OCI-LY1 (cell line): ENCODE measurements around the gene PPIF.
A peak's percentile ranks its signal among the peaks of the same experiment; 100 is the strongest.

Experiments used
- H2AFZ ChIP-seq: fragments of 200-600 bp; sonication (generic), shearing (Covaris generic); 2 replicates; pipeline ENCODE4 v1.6.0; 2014; ENCODE audit warnings: antibody characterized with exemption, mild to moderate bottlenecking, low read length
- H3F3A ChIP-seq: fragments of 200-600 bp; sonication (generic), shearing (Covaris generic); 2 replicates; pipeline ENCODE4 v1.6.0; 2014; ENCODE audit warnings: mild to moderate bottlenecking, antibody characterized with exemption, low read length, moderate library complexity; ENCODE audit not compliant: insufficient read depth
- H3K27ac ChIP-seq: fragments of 200-600 bp; sonication (generic); 2 replicates; pipeline ENCODE4 v1.5.1; 2014; ENCODE audit warnings: low read length, mixed run types, mild to moderate bottlenecking, low read depth; ENCODE audit not compliant: poor library complexity, severe bottlenecking
- H3K27me3 ChIP-seq: fragments of 200-600 bp; sonication (generic); 2 replicates; pipeline ENCODE4 v1.6.0; 2014; ENCODE audit warnings: antibody characterized with exemption, mild to moderate bottlenecking, low read length, moderate library complexity; ENCODE audit not compliant: insufficient read depth
- H3K36me3 ChIP-seq: fragments of 200-600 bp; sonication (generic); 2 replicates; pipeline ENCODE4 v1.6.1; 2014; ENCODE audit warnings: mild to moderate bottlenecking, antibody characterized with exemption, low read length, moderate library complexity, mixed read lengths; ENCODE audit not compliant: insufficient read depth
- H3K4me1 ChIP-seq: fragments of 200-600 bp; sonication (generic); 2 replicates; pipeline ENCODE4 v1.5.1; 2014; ENCODE audit warnings: mild to moderate bottlenecking, low read length, moderate library complexity; ENCODE audit not compliant: insufficient read depth, severe bottlenecking
- H3K4me2 ChIP-seq: fragments of 200-600 bp; sonication (generic), shearing (Covaris generic); 2 replicates; pipeline ENCODE4 v1.6.1; 2014; ENCODE audit warnings: low read length
- H3K4me3 ChIP-seq: fragments of 200-600 bp; sonication (generic); 2 replicates; pipeline ENCODE4 v1.5.1; 2014; ENCODE audit warnings: low read length, low read depth, mild to moderate bottlenecking, mixed read lengths; ENCODE audit not compliant: poor library complexity, severe bottlenecking
- H3K79me2 ChIP-seq: fragments of 200-600 bp; shearing (Covaris generic); 2 replicates; pipeline ENCODE4 v1.6.1; 2016; ENCODE audit warnings: mixed run types, low read length, mixed read lengths; ENCODE audit not compliant: insufficient read depth
- H3K9ac ChIP-seq: fragments of 200-600 bp; sonication (generic), shearing (Covaris generic); 2 replicates; pipeline ENCODE4 v1.6.1; 2014; ENCODE audit warnings: mild to moderate bottlenecking, low read length, mixed read lengths
- H3K9me2 ChIP-seq: fragments of 200-600 bp; sonication (generic), shearing (Covaris generic); 2 replicates; pipeline ENCODE4 v1.6.1; 2014; ENCODE audit warnings: low read depth, mild to moderate bottlenecking, low read length, mixed read lengths
- H3K9me3 ChIP-seq: fragments of 200-600 bp; shearing (Covaris generic); 2 replicates; pipeline ENCODE4 v1.6.1; 2014; ENCODE audit warnings: low read length, mixed read lengths
- H4K20me1 ChIP-seq: fragments of 200-600 bp; sonication (generic), shearing (Covaris generic); 2 replicates; pipeline ENCODE4 v1.6.0; 2016; ENCODE audit warnings: mild to moderate bottlenecking, low read length; ENCODE audit not compliant: insufficient read depth
- EZH2 ChIP-seq: fragments of 200-600 bp; sonication (generic), shearing (Covaris generic); IDR thresholded peaks from 2 replicates; pipeline ENCODE4 v1.8.0; 2017; ENCODE audit warnings: borderline replicate concordance, mixed run types, mild to moderate bottlenecking, antibody characterized with exemption, low read length, moderate library complexity, mixed read lengths
- TF ChIP-seq, protein P1 (sequence below): fragments of 200-600 bp; sonication (generic), shearing (Covaris generic); IDR thresholded peaks from 2 replicates; pipeline ENCODE4 v1.5.1; 2017; ENCODE audit warnings: mild to moderate bottlenecking, antibody characterized with exemption, low read length, moderate library complexity, mixed read lengths

PPIF gene

DNA sequence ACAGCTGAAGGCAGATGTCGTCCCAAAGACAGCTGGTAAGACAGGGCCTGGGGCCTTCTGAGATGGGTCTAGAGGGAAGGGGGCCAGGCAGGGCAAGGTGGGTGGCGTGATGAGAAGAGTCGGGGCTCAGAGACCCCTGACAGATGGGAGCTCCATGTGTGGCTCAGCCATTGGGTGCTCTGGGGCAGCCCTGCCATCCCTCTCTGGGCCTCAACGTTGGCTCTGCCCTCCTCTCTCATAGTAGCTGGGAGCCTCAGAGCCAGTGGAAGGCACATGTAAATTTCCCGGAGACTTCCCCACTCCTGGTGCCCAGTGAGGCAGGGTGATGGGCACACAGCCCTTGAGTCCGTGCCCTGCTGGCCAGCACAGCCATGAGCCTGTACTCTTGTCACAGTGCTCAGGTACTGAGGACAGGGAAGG, 1.8 kb downstream of the PPIF start:
- H3K36me3 ChIP-seq, result peaks cover 58% of the 10 kb centered on the region

DNA sequence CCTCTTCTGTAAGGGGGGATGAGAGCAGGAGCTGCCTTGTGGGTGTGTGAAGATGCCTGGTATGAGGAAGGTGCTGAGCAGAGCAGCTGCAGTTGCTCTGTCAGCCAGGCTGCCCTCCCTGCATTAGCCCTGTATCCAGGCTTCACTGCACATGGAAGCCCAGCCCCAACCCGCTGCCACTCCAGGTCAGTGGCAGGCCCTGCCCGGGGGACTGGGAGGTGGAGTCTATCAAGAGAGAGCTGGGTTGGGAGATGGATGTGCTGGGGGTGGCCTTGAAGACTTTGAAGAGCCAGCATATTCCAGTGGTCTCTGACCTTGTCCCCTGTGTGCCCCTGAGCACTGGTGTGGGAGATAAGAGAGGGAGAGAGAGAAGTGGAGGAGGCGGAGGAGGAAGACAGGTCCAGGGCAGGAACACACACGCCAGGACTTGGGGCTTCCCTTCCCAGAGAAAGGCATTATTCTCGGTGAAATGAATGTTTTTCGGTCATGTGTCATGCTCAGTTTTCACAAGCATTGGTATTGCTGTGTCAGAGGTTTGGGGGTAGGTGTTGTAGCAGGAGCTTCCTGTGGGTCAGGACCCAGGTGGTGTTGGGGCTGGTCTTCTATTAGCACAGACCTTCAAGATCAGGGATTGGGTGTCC, 2.6 kb downstream of the PPIF start:
- no peaks in the 10 kb centered on the region for H3K27me3 ChIP-seq
- peaks cover 66% of the 10 kb centered on the region for H3K36me3 ChIP-seq
- H3F3A ChIP-seq, result no peaks in the 10 kb centered on the region
- H3K4me2 ChIP-seq, result 0 out of 2 replicates have a peak overlapping the region, but pooled peaks have one; percentile 90
- H4K20me1 ChIP-seq, result no peaks in the 10 kb centered on the region
- TF ChIP-seq EZH2, result no peak
- no peak overlapping the region; the same call in 1 of the 2 replicates for H3K9ac ChIP-seq
- peaks cover 11% of the 10 kb centered on the region for H3K79me2 ChIP-seq
- H2AFZ ChIP-seq, result no peak overlapping the region
- peaks cover 24% of the 10 kb centered on the region for H3K4me1 ChIP-seq
- no peak overlapping the region for H3K27ac ChIP-seq
- H3K4me3 ChIP-seq, result peak overlapping the region; percentile 97
- H3K9me2 ChIP-seq, result no peaks in the 10 kb centered on the region
- H3K9me3 ChIP-seq, result no peaks in the 10 kb centered on the region

More for the DNA sequence above, 1.8 kb downstream of the PPIF start:
- Histone ChIP-seq H4K20me1 (no peaks in the 10 kb centered on the region), H3K27me3 (no peaks in the 10 kb centered on the region), H3K4me3 (peak overlapping the region; percentile 97), H3K27ac (no peak overlapping the region), H2AFZ (no peak overlapping the region), H3K9me3 (no peaks in the 10 kb centered on the region), H3F3A (no peaks in the 10 kb centered on the region), H3K9ac (peak overlapping the region; percentile 99; the same call in 1 of the 2 replicates), H3K9me2 (no peaks in the 10 kb centered on the region), H3K4me2 (peak overlapping the region; percentile 90), H3K79me2 (peaks cover 11% of the 10 kb centered on the region), H3K4me1 (peaks cover 24% of the 10 kb centered on the region)
- TF ChIP-seq, protein P1, sequence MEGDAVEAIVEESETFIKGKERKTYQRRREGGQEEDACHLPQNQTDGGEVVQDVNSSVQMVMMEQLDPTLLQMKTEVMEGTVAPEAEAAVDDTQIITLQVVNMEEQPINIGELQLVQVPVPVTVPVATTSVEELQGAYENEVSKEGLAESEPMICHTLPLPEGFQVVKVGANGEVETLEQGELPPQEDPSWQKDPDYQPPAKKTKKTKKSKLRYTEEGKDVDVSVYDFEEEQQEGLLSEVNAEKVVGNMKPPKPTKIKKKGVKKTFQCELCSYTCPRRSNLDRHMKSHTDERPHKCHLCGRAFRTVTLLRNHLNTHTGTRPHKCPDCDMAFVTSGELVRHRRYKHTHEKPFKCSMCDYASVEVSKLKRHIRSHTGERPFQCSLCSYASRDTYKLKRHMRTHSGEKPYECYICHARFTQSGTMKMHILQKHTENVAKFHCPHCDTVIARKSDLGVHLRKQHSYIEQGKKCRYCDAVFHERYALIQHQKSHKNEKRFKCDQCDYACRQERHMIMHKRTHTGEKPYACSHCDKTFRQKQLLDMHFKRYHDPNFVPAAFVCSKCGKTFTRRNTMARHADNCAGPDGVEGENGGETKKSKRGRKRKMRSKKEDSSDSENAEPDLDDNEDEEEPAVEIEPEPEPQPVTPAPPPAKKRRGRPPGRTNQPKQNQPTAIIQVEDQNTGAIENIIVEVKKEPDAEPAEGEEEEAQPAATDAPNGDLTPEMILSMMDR, result no peak
- no peak for TF ChIP-seq EZH2

DNA sequence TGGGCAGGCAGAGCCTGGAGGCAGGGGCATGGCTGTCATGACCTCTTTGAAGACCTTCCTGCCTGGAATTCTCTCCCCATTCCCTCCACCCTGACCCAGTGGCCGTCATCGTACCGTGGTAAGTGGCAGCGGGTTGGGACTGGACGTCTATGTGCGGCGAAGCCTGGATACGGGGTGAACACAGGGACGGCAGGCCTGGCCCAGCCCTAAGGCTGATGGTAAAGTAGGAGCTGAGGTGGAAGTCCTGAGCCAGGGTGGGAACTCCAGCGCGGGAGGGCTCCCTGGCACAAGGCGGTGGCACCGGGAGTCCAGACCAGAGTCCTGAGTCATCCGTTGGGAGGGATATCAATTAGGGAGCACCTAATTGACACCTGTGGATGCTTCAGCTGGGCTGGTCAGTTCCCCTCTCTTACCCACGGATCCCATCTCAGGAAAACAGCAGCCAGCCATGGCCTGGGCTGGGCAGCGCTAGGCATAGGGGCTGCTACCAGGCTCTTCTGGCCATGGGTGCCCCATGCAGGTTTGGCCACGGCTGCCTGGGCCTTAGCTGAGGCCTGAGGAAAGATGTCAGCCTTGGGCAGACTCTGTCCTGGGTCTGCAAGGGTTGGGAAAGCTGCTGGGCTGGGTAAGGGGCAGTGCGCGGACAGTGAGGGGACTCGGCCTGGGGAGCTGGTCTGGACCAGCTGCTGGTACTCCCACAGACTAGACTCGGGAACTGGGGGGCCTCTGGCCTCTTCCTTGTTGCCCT, 3.3 kb downstream of the PPIF start:
- Histone ChIP-seq H3K9me2 (no peaks in the 10 kb centered on the region), H3K4me3 (no peak overlapping the region), H2AFZ (no peak overlapping the region), H3K9ac (no peak overlapping the region), H3K4me1 (peaks cover 24% of the 10 kb centered on the region), H3K9me3 (no peaks in the 10 kb centered on the region), H3K4me2 (no peak overlapping the region), H3F3A (no peaks in the 10 kb centered on the region), H3K79me2 (peaks cover 11% of the 10 kb centered on the region), H3K27ac (no peak overlapping the region), H3K36me3 (peaks cover 73% of the 10 kb centered on the region), H4K20me1 (no peaks in the 10 kb centered on the region), H3K27me3 (no peaks in the 10 kb centered on the region)
- TF ChIP-seq EZH2, result no peak
- TF ChIP-seq, protein P1, result no peak
